ENCODE measurements around the gene WDR74.
"Not testable (repeated sequence)": the region's sequence is repeated elsewhere in the genome, so short reads cannot be mapped to it uniquely, and the experiment has no call there.

Gene WDR74

DNA sequence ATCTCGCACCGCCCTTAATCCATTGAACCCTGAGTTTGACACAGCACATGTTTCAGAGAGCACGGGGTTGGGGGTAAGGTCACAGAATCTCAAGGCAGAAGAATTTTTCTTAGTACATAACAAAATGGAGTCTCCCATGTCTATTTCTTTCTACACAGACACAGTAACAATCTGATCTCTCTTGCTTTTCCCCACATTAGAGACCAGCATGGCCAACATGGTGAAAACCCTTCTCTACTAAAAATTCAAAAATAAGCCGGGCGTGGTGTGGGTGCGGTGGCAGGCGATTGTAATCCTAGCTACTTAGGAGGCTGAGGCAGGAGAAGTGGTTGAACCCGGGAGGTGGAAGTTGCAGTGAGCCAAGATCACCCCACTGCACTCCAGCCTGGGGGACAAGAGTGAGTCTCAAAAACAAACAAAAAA lies 19.9 kb upstream of the WDR74 start:
- not testable (repeated sequence) for DNase-seq

DNA sequence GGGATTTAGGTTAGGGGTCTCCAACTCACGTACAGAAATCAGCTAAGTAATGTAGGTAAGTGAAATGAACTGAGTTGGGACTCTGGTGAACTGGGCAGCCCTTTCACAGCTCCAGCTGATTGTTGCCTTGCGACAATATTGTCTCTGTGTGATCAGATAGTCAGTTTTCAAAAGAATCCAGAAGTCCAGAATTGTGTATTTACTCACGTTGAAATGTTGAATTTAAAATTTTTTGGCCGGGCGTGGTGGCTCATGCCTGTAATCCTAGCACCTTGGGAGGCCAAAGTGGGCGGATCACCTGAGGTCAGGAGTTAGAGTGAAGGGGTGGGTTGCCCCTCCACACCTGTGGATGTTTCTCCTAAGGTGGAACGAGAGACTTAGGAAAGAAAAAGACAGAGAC lies 18.8 kb upstream of the WDR74 start:
- DNase-seq: no peak

DNA sequence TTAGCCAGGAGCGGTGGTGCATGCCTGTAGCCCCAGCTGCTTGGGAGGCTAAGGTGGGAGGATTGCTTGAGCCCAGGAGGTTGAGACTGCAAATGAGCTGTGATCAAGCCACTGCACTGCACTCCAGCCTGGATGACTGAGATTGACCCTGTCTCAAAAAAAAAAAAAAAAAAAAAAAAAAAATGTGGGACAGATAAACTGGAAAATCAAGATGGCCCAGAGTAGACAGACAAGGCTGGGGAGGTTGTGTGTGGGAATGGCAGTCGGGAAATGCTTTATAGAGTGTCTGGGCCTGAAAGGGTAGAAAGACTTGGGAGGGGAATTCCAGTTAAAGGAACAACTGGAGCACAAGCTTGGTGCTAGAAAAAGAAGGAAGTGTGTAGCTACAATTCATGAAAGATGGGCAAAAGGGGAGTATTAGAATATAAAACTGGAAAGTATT lies 18.2 kb upstream of the WDR74 start:
- no peak for DNase-seq

DNA sequence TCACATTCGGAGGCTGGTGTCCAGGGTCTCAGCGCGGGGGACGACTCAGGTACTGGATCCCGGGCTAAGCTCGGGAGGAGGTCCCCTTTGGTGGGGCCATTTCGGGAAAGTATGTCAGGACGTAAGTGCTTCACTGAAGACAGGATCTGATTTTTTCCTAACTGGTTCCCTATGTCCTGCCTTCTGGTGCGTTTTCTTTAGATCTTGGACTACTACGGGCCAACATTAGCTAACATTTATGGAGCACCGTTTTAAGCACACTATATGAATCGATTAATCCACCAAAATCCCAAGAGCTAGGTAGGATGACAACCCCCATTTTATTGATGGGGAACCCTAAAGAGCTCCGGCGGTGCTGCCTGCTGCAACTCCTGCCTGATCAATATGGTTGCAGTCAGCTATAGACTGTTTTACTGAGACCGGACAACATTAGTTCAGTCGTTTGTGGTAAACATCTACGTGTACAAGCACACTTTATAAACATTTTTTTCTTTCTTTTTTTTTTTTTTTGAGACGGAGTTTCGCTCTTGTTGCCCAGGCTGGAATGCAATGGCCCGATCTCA lies 17.0 kb upstream of the WDR74 start:
- DNase-seq: peak; percentile 24

DNA sequence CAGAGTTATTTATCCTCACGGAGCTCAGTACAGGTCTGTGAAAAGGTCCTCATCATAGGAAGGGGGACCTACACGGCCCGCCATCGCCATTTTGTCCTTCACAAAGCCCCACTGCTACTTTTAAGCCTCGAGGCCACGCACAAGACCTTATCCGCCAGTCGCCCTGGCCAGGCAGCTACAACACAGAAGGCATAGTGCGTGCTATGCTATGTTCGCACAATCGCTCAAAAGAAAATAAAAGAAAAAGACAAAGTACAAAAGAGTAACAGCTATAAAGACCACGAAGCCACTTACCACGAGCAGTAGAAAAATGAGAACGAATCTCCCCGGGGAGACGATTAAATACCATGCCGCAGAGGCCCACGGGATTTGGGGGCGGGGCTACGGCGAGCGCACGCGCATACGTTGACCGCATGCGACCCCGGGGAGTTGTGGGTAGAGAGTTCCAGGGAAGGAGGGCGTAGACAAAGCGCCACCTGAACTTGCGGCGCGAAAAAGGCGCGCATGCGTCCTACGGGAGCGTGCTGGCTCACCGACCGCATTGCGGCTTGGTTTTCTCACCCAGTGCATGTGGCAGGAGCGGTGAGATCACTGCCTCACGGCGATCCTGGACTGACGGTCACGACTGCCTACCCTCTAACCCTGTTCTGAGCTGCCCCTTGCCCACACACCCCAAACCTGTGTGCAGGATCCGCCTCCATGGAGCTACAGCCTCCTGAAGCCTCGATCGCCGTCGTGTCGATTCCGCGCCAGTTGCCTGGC lies 16.4 kb upstream of the WDR74 start:
- peak; percentile 99 for DNase-seq

DNA sequence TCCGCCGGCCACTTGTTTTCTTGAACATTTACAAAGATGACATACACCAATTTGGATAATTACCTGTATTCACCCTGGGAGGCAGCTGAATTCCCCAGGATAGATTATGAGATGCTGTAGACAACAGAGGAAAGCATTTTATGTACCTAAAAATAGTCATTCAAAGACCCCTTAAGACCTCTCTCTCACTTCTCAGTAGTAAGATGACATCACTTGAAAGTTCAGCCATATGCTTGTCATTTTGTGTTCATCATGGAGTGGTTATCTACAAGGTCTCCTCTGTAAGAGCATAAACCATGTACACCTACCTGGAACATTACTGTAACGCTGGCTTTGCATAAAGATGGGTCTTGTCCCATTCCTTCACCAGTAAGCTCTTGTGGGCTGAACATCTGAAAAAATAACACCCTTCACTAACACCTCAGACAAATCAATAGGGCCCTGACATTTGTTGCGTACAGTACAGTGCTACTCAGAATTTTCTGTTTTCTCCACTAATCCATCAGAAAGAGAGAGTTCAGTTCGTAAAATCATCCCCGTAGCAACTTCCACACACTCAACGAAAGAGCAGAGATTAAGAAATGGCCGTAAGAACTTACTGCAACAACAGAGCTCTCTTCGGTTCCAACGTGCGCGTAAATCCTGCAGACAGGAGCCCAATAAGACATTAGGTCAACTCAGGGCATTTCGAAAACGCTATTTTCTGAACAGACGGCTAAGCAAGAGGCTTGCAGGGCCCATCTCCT lies 15.6 kb upstream of the WDR74 start:
- peak; percentile 33 for DNase-seq

DNA sequence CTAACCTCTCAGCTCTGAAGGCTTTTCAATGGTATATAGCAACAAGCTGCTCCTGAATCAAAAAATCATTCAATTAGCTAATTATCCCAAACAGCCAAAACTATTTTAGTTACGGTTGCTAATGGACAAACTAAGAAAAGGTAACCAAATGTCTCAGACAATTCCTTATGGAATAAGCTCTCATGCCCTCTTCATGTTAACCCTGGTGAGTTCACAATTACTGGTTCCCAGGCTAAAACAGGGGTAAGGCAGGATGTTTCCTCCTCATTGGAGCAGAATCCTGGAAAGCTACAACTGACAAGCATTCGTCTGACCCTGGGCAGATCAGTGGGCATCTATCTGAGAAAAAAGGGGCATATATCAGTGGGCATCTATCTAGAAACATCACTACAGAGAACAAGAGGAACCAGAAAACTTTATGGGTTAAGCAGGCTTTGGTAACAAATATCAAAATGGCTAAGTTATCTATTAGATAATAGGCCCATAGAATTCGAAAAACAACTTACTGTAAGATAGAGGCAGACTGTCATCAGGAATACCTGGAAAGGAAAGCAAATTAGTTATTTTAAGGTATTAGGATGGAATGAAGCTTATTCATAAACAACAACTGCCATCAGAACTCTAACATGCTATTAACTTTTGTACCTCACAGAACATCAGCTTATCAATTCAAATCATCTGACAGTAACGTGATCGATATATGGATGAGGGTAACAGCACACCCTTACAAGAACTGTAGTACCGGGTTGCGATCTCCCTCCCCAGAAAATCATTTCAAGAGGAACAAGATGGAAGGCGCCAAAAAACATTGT lies 14.8 kb upstream of the WDR74 start:
- DNase-seq: no peak

DNA sequence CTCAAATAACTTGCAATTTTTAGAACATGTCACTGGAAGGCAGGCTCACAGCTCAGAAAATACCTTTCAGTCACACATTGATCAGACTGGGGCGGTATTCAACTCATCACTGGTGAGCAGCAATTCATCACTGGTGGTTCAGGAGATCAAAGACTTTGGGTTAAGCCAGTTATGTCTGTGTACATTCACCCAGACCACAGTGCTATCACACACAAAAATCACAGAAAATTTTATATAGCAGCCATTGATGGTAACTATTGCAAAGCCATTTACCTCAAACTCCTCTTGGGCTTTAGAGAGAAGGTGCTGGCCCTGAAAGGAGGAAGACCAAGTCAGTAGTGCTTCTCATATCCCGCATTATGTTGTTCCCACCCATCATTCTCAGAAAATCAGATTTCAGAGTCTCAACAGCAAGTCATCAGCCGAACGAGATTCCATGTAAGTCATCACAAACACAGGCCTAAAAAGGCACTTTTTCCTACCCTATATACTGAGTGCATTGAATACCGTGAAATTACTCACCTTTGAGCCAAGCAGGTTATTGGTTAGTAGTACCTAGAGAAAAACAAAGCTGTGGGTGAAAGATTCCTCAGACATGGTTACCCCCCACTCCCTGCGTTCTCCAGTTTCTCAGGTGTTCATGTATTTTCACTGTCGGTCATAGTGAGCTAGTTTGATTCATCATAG lies 14.0 kb upstream of the WDR74 start:
- DNase-seq: peak; percentile 71

DNA sequence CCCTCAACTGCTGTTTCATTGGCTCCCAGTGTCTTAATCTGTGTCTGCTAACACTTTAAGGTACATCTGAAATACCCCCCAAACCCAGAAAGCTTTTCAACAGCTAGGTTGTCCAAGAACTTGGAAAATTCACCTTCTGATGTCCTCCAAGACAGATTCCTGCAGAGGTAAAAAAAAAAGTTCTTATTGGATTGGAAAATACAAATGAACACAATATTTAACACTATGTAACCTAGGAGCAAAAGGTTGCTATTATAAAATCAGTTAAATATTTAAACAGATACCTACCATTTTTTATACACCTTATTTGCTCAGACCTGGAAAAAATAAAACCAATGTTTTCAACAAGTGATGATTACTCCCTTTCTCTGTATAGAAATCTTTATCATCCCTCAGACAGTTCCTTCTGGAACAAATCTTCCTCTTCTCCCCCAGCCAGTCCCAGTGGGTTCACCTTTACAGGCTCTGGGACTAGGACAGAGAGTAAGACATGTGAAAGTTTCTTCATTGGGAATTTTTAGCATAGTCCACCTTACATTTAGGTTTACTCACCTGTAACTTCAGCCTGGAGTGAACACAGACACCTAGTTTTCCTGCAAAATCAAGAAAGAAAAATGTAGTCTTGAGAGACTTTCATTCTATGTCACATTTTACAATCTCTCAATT lies 13.3 kb upstream of the WDR74 start:
- DNase-seq: no peak

DNA sequence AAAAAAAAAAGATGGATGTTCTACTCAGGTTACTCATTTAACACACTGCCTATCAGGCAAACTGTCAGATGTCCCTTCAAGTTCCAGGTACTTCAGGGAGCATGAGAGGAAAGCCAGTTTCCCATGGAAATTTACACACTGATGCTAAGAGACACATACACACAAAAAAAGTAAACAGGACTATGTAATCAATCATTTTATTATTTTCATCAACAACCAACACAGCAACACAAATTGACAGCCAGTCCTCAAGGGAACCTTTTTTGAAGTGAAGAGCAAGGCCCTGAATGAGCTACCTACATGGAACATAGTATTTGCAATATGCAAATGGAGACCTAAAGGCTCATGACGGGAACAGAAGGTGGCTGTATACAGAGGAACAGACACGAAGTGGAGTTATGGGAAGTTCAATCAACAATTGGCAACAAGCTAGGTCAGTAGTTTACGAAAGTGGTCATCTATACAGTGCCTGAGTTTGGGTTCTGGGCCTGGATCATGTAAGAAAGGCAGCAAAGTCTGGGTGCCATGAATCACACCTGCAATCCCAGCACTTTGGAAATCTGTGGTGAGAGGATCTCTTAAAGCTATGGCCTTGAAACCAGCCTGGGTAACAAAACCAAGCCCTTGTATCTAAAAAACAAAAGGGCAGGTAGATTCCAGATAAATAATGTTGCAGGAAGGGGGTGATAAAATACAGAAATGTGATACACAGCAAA lies 12.6 kb upstream of the WDR74 start:
- no peak for DNase-seq

DNA sequence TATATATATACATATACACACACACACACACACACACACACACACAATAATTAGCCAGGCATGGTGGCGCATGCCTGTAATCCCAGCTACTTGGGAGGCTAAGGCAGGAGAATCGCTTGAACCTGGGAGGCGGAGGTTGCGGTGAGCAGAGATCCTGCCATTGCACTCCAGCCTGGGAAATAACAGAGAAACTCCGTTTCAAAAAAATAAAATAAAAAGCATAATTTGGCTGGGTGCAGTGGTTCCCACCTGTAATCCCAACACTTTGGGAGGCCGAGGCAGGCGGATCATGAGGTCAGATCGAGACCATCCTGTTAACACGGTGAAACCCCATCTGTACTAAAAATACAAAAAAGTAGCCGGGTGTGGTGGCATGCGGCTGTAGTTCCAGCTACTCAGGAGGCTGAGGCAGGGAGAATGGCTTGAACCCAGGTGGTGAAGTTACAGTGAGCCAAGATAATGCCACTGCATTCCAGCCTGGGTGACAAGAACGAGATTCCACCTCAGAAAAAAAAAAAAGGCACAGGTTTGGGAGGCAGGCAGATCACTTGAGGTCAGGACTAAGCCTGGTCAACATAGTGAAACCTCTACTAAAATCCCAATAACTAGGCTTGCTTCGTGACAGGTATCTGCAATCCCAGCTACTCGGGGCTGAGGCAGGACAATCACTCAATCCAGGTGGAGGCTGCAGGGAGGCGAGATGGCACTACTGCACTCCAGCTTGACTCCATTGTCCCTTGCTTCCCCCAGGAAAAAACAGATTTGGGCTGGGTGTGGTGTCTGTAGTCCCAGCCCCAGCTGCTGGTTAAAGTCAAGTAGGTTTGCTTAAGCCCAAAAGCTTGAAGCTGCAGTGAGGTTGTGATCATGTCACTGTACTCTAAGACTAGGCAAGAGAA lies 11.8 kb upstream of the WDR74 start:
- DNase-seq: no peak

DNA sequence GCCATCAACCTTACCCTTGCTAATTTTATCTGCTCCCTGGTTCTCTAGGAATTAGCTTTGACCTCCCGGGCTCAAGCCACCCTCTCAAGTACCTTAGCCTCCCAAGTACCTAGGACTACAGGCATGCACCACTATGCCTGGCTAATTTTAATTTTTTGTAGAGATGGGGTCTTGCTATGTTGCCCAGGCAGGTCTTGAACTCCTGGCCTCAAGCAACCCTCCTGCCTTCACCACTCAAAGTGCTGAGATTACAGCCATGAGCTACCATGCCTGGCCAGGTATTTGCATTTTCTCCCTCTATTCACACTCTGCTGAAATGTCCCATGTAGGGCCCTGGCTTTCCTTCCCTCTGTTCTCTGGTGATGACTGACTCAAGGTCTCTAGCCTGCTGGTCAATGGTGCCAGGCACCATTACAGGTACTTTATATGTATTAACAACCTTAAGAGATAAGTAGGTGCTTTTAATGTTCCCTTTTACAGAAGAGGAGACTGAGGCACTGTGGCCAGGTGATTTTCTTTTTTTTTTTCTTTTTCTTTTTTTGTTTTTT lies 8.5 kb upstream of the WDR74 start:
- DNase-seq: no peak

DNA sequence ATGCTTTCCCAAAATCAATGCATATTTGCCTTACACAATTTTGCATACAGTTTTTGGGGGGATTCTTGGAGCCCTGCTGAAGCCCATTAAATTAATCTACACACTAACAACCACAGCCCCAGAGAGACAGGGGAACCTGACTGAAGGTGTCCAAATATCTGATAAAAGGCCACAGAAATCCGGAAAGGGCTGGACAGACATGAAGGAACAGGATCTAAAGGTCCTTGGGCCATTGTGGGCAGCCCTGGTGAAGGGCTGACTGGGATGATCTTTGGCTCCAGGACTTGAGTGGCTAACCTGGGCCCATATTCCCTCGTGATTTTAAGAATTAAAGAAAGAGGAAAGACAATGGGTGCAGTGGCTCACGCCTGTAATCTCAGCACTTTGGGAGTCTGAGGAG lies 6.8 kb upstream of the WDR74 start:
- no peak for DNase-seq

DNA sequence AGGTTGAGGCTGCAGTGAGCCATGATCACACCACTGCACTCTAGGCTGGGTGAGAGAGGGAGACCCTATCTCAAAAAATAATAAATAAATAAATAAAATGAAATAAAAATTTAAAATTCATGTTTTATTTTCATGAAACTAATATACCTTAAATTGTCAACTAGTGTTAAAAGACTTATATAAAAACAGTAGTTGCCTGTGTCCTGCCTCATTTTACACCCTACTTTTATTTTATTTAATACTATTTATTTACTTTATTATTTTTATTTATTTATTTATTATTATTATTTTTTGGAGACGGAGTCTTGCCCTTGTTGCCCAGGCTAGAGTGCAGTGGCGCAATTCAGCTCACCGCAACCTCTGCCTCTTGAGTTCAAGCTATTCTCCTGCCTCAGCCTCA lies 4.8 kb upstream of the WDR74 start:
- DNase-seq: no peak

DNA sequence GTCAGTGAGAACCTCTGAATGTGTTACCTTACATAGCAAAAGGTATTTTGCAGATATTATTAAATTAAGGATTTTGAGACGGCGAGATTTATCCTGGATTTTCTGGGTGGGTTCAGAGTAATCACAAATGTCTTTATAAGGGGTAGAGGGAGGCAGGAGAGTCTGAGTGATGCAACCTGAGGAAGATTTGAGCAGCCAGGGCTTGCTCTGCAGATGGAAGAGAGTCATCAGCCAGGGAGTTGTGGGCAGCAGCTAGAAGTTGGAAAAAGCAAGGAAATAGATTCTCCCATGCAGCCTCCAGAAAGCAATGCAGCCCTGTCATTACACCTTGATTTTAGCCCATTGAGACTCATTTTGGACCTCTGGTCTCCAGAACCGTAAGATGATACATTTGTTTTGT lies 4.1 kb upstream of the WDR74 start:
- no peak for DNase-seq

DNA sequence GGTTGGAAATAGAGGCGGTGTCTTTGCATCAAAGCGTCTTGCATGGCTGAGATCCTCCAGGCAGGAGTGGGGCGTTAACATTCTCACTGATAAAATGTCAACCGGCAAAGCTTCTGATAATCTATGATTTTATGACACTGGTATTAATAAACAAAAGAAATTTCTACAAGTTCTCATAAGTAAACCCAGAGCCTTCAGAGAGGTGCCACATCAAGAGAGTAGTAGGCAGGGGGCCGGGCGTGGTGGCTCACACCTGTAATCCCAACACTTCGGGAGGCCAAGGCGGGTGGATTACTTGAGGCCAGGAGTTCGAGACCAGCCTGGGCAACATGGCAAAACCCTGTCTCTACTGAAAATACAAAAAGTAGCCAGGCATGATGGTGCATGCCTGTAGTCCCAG lies 3.5 kb upstream of the WDR74 start:
- not testable (repeated sequence) for DNase-seq

DNA sequence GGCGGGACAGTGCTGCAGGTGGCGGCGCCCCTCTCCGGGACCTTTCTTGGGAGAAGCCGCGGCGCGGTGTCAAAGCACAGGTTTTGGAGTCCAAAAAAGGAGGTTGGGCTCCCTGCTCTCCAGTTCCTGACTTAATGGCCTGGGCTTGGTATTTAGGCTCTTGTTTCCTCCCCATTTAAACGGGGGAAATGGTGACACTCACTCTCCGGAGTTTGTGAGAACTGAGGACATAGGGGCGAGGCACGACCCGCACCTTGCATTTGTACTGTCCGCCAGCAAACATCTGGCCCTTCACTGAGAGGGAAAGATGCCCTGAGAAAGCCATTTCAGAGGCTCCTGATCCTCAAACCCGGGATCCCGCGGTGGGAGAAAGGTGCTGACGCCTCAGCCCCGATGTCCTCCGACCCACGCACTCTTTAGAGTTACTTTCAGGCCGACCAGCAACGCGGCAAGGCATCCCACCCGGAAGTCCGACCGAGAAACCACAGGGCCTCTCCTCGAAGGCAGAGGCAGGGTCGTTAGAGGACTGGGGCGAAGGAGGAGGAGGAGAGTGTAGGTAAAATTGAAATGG lies 2.9 kb upstream of the WDR74 start:
- peak; percentile 57 for DNase-seq

DNA sequence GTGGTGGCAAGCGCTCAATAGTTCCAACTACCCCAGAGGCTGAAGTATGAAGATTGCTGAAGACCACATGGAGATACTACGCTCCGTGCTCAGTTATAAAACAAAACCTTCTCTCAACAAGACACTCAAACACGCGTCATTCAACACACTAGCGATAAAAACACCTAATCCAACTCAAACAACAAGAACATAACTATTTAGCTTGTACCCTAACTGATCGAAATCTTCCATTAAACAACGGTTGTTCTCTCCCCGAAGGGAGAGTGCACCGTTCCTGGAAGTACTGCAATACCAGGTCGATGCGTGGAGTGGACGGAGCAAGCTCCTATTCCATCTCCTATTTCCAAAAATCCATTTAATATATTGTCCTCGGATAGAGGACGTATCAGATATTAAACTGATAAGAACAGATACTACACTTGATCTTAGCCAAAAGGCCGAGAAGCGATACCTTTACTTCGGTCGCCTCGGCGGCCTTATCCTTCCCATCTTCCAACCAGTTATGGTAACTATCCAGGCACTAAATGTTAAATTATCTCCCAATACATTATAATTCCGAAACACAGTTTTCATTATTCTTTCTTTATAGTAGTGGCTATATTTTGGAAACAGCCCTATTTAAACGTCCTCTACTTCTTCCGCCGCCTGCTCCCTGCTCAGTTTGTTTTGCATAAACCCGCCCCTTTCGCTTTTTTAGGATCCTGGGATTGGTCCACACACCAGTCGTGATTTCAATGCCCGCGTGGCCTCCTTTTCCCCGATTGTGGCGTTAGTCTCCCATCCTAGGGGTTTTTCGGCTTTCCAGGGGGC lies 2.2 kb upstream of the WDR74 start:
- peak; percentile 95 for DNase-seq

Data from CD4-positive, alpha-beta T cell treated with Interleukin-17A for 1 hour (primary cell).